Mesangial cell (primary cell): ENCODE results near the gene FAXDC2. TPM values are rescaled to one million over a fixed set of nuclear protein-coding genes. Genes with fewer than 3 reads are reported as not detected.

Experiments
- total RNA-seq: library from RNA; depleted of rRNA; stranded (reverse); fragments of >200 nt; gene quantifications from 2 replicates; pipeline ENCODE4 v1.2.3, GENCODE V29; 2015

The FAXDC2 gene, protein sequence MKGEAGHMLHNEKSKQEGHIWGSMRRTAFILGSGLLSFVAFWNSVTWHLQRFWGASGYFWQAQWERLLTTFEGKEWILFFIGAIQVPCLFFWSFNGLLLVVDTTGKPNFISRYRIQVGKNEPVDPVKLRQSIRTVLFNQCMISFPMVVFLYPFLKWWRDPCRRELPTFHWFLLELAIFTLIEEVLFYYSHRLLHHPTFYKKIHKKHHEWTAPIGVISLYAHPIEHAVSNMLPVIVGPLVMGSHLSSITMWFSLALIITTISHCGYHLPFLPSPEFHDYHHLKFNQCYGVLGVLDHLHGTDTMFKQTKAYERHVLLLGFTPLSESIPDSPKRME
- 1.3 and 12.8 TPM in 2 replicates for total RNA-seq

GRCh38 chr5:154850255-154851062 lies at the start of gene FAXDC2:
Gene FAXDC2, minus strand, starts transcription at chr5:154850603. Its CDS starts 12,425 bp downstream, at chr5:154838178.

GRCh38 chr5:154858297-154858971 lies 8.0 kb upstream of the FAXDC2 start, which contains the start of gene CNOT8:
Gene CNOT8, plus strand, starts transcription at chr5:154858627. Its CDS starts 4,652 bp downstream, at chr5:154863279.

Other genes starting within 250 kb of the FAXDC2 start
- 114 and 130 TPM in 2 replicates for gene LARP1, start 95.2 kb downstream of the FAXDC2 start, total RNA-seq
- 32.8 and 39.6 TPM in 2 replicates for gene CNOT8, start 8.0 kb upstream of the FAXDC2 start, total RNA-seq
- gene GEMIN5, start 87.6 kb upstream of the FAXDC2 start, total RNA-seq: 11.7 and 18.9 TPM in 2 replicates
- 18.0 and 31.8 TPM in 2 replicates for gene MRPL22, start 90.5 kb upstream of the FAXDC2 start, total RNA-seq
- gene KIF4B, start 163.2 kb upstream of the FAXDC2 start, total RNA-seq: not detected in 2 replicates